Heart left ventricle (tissue), 16 donors: ENCODE data around the gene PYM1. TPM values are rescaled to one million over a fixed set of nuclear protein-coding genes. Genes with fewer than 3 reads are reported as not detected.
A peak's percentile ranks its signal among the peaks of the same experiment; 100 is the strongest.

Experiments
- ATAC-seq, 4 donors: fragments of 200-7000 bp; cut with Tn5 transposase; one replicate each; pipeline ENCODE4 v1.9.1; 2020 to 2022; ENCODE audit warnings: moderate library complexity in 4 of 4, mild to moderate bottlenecking in 3 of 4, moderate number of reproducible peaks in 1 of 4
- DNase-seq, 5 donors: peaks; one replicate each; pipeline ENCODE4 v3.0.0-alpha.2; 2020
- H3K27ac ChIP-seq, 12 donors: fragments of 200-600 bp; sonication (generic) in 4 of 12; one replicate each; pipeline versions ENCODE4 v1.5.0 to v1.8.0; 2016 to 2022; ENCODE audit warnings: mild to moderate bottlenecking in 2 of 12
- H3K27me3 ChIP-seq, 9 donors: fragments of 200-600 bp; sonication (generic) in 2 of 9; one replicate each; pipeline versions ENCODE4 v1.5.1 to v1.8.0; 2016 to 2022; ENCODE audit warnings: mild to moderate bottlenecking in 3 of 9
- H3K36me3 ChIP-seq, 9 donors: fragments of 200-600 bp; sonication (generic) in 2 of 9; one replicate each; pipeline versions ENCODE4 v1.5.0 to v1.8.0; 2018 to 2022; ENCODE audit warnings: mild to moderate bottlenecking in 2 of 9
- H3K4me1 ChIP-seq, 12 donors: fragments of 200-600 bp; sonication (generic) in 4 of 12; one replicate each; pipeline versions ENCODE4 v1.5.0 to v1.8.0; 2016 to 2022; ENCODE audit warnings: mild to moderate bottlenecking in 3 of 12
- H3K4me3 ChIP-seq, 12 donors: fragments of 200-600 bp; sonication (generic) in 4 of 12; one replicate each; pipeline versions ENCODE4 v1.5.0 to v1.8.0; 2017 to 2022; ENCODE audit warnings: mild to moderate bottlenecking in 9 of 12, moderate library complexity in 4 of 12
- H3K9me3 ChIP-seq, 12 donors: fragments of 200-600 bp; sonication (generic) in 4 of 12; one replicate each; pipeline versions ENCODE4 v1.5.0 to v1.8.0; 2016 to 2022; ENCODE audit warnings: mild to moderate bottlenecking in 1 of 12
- POLR2A ChIP-seq, 2 donors: fragments of 450-650 bp; IDR thresholded peaks; one replicate each; pipeline ENCODE4 v1.6.1; 2017; ENCODE audit warnings: antibody characterized with exemption in 2 of 2, mild to moderate bottlenecking in 2 of 2, moderate library complexity in 2 of 2
- WGBS, 4 donors: extraction: QIAGEN DNeasy Blood & Tissue Kit in 2 of 4; methylation state at CpG; one replicate each; pipeline versions ENCODE4 v1.1.5 to v1.1.7; 2013 to 2018; 5-methylcytosine and 5-hydroxymethylcytosine counted together
- intact Hi-C, 10 donors: fragments of 100-400 bp; cut with DNase I; formaldehyde crosslinking; loops; one replicate each; pipeline versions ENCODE4 v1.11.1 to v1.14.2; 2022
- polyA plus RNA-seq, 2 donors: library from polyadenylated mRNA; stranded (reverse); fragments of 200-250 nt; gene quantifications; one replicate each; pipeline ENCODE4 v1.2.3, GENCODE V29; 2013
- total RNA-seq, 9 donors: library from RNA; depleted of rRNA in 2 of 9; stranded (reverse); fragments of >200 nt in 2 of 9; fragmentation: NEBNext Ultra II Directional in 3 of 9; extraction: Animal tissue kit (Norgen Biotek cat#: 25700) in 3 of 9; gene quantifications; one replicate each; pipeline versions ENCODE4 v1.1.0 to v1.2.4, GENCODE V29; 2016 to 2023
- TF ChIP-seq, protein P1 (sequence below), 12 donors: fragments of 200-600 bp; sonication (generic) in 4 of 12; IDR thresholded peaks; one replicate each; pipeline versions ENCODE4 v1.5.0 to v1.8.0; 2018 to 2022; ENCODE audit warnings: antibody characterized with exemption in 12 of 12, mild to moderate bottlenecking in 5 of 12
- donor health status: ischemic (EF 13 %, LVEDD 7.1; RV severe dilation, severe dysfunction).
- donor health status: healthy with polysubstance abuse.
- donor health status: DM: no; HTN: yes; CAD: no.
- donor health status: DM: no; HTN: no; CAD: no.
- donor health status: ischemic (EF 25% LVEDD 6.9; RV normal size, moderate dysfunction).
- donor health status: ischemic (EF 25% LVEDD 5.7; RV mildly dilated, moderate dysfunction).
- donor health status: healthy.
- donor health status: DM: yes; HTN: yes; CAD: no.
- donor health status: ischemic (EF 35%, LVEDD 5.7; RV mildly dilated, moderate dysfunction).
- donor health status: nonischemic (EF 11% LVEDD 7.7; RV severe dilation, severe dysfunction).
- donor health status: DM: yes; HTN: yes; CAD: no.
- donor health status: PGD.
- donor health status: ischemic (EF 29% LVEDD 5.4; RV normal size, mild dysfunction).
- donor health status: nonischemic (EF 23%, LVEDD 6.1; RV moderate dilation, normal function).

The PYM1 gene
- total and polyA plus RNA-seq, 11 donors = 12.0 to 33.6 (median 15.3) TPM

DNA sequence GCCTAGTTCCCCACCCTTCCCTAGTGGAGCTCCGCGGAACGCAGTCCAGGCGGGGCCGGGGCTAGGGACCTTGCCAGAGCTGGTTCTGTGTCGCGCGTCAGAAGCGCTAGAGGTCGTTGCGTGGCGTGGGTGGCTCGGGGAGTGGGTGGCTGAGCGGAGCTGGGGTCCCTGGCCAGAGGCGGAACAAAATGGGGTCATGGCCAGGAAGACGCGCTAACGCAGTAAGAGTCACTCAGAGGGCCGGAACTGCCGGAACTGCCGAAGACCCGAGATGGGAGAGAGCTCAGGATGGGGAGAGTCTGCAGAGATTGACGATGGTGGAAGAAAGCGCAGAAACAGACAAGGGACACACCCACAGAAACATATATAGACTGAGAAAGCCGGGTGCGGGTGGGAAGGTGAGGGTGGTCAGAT, 8.1 kb upstream of the PYM1 start:
- 34 to 57% (median 49%) methylated on average over 24 to 26 of the region's 26 CpGs for WGBS, 4 donors
- intact Hi-C loops = loop anchor here in 3 of 10 donors (5.0 kb wide), 3 partner anchors 103 to 198 kb away; partner anchors contain the start of genes ORMDL2 (in 1 of the 3) and SARNP (in 1 of the 3)

DNA sequence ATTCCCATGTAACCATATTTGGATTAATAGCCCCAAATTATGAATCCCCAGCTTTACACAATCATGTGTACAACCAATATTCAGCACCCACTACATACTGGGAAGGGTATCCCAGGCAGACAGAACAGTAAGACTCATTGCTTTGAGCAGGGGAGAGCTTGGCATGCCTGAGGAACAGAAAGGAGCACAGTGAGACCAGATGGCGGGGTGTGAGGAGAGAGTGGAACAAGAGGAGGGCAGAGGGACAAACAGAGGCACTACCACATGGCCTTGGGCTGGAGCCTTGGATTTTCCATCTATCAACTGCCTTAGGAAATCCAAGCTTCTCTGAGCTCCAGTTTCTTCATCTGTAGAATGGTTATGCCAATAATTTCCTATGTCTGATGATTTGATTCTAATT, 7.1 kb upstream of the PYM1 start:
- H3K4me1 ChIP-seq = peaks cover 0 to 44% (median 21%) of the 10 kb centered on the region in 12 donors
- 94 to 100% (median 100%) methylated on average over 1 of the region's 1 CpG for WGBS, 4 donors

More for the DNA sequence above, 8.1 kb upstream of the PYM1 start:
- Histone ChIP-seq H3K4me1 (peaks cover 0 to 42% (median 18%) of the 10 kb centered on the region in 12 donors), H3K27ac (peak overlapping the region in 9 of 12 donors; percentile 27 to 73 (median 60)), H3K4me3 (peak overlapping the region in 10 of 12 donors; percentile 10 to 46 (median 31)), H3K36me3 (peaks cover 0 to 27% (median 0%) of the 10 kb centered on the region in 9 donors), H3K9me3 (no peaks in the 10 kb centered on the region), H3K27me3 (no peaks in the 10 kb centered on the region)
- peak in 2 of 4 donors; percentile 38 to 47 for ATAC-seq
- peak in 4 of 5 donors; percentile 49 to 65 (median 58) for DNase-seq
- no peak for TF ChIP-seq POLR2A (IDR thresholded peaks at IDR 0.05)
- TF ChIP-seq, protein P1, sequence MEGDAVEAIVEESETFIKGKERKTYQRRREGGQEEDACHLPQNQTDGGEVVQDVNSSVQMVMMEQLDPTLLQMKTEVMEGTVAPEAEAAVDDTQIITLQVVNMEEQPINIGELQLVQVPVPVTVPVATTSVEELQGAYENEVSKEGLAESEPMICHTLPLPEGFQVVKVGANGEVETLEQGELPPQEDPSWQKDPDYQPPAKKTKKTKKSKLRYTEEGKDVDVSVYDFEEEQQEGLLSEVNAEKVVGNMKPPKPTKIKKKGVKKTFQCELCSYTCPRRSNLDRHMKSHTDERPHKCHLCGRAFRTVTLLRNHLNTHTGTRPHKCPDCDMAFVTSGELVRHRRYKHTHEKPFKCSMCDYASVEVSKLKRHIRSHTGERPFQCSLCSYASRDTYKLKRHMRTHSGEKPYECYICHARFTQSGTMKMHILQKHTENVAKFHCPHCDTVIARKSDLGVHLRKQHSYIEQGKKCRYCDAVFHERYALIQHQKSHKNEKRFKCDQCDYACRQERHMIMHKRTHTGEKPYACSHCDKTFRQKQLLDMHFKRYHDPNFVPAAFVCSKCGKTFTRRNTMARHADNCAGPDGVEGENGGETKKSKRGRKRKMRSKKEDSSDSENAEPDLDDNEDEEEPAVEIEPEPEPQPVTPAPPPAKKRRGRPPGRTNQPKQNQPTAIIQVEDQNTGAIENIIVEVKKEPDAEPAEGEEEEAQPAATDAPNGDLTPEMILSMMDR (IDR thresholded peaks at IDR 0.05) = peak in 2 of 12 donors; percentile 11 to 29

DNA sequence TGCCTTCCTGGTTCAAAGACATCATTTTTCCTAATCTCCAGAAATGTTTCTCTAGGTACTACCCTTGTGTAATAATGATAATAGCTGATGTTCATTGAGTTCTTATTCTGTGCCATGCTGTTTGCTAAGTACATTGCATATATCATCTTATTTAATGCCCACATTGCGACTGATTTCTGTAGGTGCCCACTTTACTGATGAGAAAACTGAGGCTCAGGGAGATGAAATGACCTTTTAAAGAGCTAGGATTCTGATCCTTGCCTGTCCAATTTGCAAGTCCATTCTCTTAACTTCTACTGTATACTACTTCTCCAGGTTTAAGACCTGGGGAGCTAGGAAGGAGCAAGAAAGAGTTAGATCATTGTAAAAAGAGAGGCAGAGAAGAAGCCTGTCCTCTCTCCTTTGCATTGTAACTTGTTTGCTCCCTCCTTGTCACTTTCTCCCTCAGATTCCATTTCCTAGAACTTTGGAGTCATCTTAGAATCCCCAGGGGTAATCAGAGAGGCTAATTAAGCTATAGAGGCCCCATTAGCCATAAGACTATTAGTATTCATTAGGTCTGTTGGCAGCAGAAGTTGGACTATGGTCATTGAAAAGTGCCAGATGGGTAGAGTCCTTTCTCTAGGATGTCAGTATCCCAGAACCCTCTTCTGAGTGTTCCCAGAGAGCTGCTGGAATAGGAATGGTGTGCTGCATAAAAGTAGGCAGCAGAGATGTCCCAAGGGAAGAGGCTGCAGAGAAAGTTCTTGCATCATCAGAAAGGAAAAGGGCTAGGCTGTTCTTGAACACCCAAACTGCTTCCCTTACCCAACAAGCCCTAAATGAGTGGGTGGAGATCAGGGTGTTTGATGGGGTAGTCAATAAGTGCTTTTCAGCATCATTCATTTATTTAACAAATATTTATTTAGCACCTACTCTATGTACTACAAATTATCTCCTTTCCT, 6.4 kb upstream of the PYM1 start:
- intact Hi-C loops = loop anchor here in 3 of 10 donors (5.0 kb wide), 2 partner anchors 33 to 38 kb away; partner anchors contain the start of genes CDK2 (in 2 of the 3), PMEL (in 2 of the 3) and RAB5B (in 1 of the 3)
- H3K27me3 ChIP-seq = no peaks in the 10 kb centered on the region
- TF ChIP-seq POLR2A (IDR thresholded peaks at IDR 0.05) = no peak
- TF ChIP-seq, protein P1 (IDR thresholded peaks at IDR 0.05) = no peak

More for the DNA sequence above, 7.1 kb upstream of the PYM1 start:
- ATAC-seq = no peak
- Histone ChIP-seq H3K27me3 (no peaks in the 10 kb centered on the region), H3K4me3 (no peak overlapping the region), H3K9me3 (no peaks in the 10 kb centered on the region), H3K36me3 (peaks cover 0 to 23% (median 0%) of the 10 kb centered on the region in 9 donors), H3K27ac (peak overlapping the region in 1 of 12 donors; percentile 7)
- DNase-seq = no peak
- no peak for TF ChIP-seq POLR2A (IDR thresholded peaks at IDR 0.05)
- intact Hi-C loops = loop anchor here in 6 of 10 donors (5.0 kb wide), 5 partner anchors 33 to 197 kb away; partner anchors contain the start of genes CDK2 (in 2 of the 6), PMEL (in 2 of the 6), ORMDL2 (in 1 of the 6) and RAB5B (in 1 of the 6)

GRCh38 chr12:55933169-55933798, 5.6 kb upstream of the PYM1 start:
- no peak for DNase-seq
- no peak for TF ChIP-seq POLR2A (IDR thresholded peaks at IDR 0.05)
- TF ChIP-seq, protein P1 (IDR thresholded peaks at IDR 0.05) = no peak
- H3K36me3 ChIP-seq = peaks cover 0 to 16% (median 0%) of the 10 kb centered on the region in 9 donors
- intact Hi-C loops = loop anchor here in 3 of 10 donors (5.0 kb wide), 2 partner anchors 34 to 39 kb away; partner anchors contain the start of genes CDK2 (in 2 of the 3), PMEL (in 2 of the 3) and RAB5B (in 1 of the 3)
- ATAC-seq = no peak
- peak overlapping the region in 4 of 12 donors; percentile 16 to 72 (median 48) for H3K4me3 ChIP-seq
- 86 to 90% (median 89%) methylated on average over 7 of the region's 7 CpGs for WGBS, 4 donors
- H3K27me3 ChIP-seq = no peaks in the 10 kb centered on the region
- no peaks in the 10 kb centered on the region for H3K9me3 ChIP-seq
- H3K4me1 ChIP-seq = peaks cover 0 to 55% (median 28%) of the 10 kb centered on the region in 12 donors
- peak overlapping the region in 1 of 12 donors; percentile 38 for H3K27ac ChIP-seq

More for the DNA sequence above, 6.4 kb upstream of the PYM1 start:
- H3K36me3 ChIP-seq = peaks cover 0 to 23% (median 0%) of the 10 kb centered on the region in 9 donors
- peak overlapping the region in 1 of 12 donors; percentile 38 for H3K27ac ChIP-seq
- peaks cover 0 to 47% (median 22%) of the 10 kb centered on the region in 12 donors for H3K4me1 ChIP-seq
- DNase-seq (no peak), ATAC-seq (no peak)
- 96 to 100% (median 98%) methylated on average over 1 of the region's 1 CpG for WGBS, 4 donors
- H3K9me3 ChIP-seq = no peaks in the 10 kb centered on the region
- peak overlapping the region in 1 of 12 donors; percentile 71 for H3K4me3 ChIP-seq
